H9 (cell line): Measurements from ENCODE around the gene SYCE3. TPM values are rescaled to one million over a fixed set of nuclear protein-coding genes. Genes with fewer than 3 reads are reported as not detected.

ENCODE experiments used
- DNase-seq: peaks from one replicate; pipeline ENCODE4 v3.0.0-alpha.2; 2017
- H2AFZ ChIP-seq: one replicate; pipeline ENCODE4 v1.6.1; 2013; ENCODE audit warnings: mild to moderate bottlenecking, low read length, control low read depth, moderate library complexity
- H2AK5ac ChIP-seq: 2 replicates; pipeline ENCODE4 v1.6.1; 2013; ENCODE audit warnings: low read length, control low read depth, mixed read lengths; ENCODE audit not compliant: insufficient read length
- H2BK120ac ChIP-seq: one replicate; pipeline ENCODE4 v1.6.1; 2013; ENCODE audit warnings: low read depth, mild to moderate bottlenecking, low read length, control low read depth, inconsistent platforms; ENCODE audit not compliant: poor library complexity, severe bottlenecking
- H2BK12ac ChIP-seq: 2 replicates; pipeline ENCODE4 v1.6.1; 2013; ENCODE audit warnings: low read length, control low read depth, mixed read lengths, low read depth; ENCODE audit not compliant: insufficient read length
- H2BK15ac ChIP-seq: 2 replicates; pipeline ENCODE4 v1.6.1; 2013; ENCODE audit warnings: low read depth, low read length, control low read depth
- H2BK20ac ChIP-seq: one replicate; pipeline ENCODE4 v1.6.1; 2013; ENCODE audit warnings: low read depth, mild to moderate bottlenecking, low read length, control low read depth, inconsistent platforms; ENCODE audit not compliant: poor library complexity, severe bottlenecking
- H2BK5ac ChIP-seq: 2 replicates; pipeline ENCODE4 v1.6.1; 2013; ENCODE audit warnings: low read length, control low read depth, mixed read lengths; ENCODE audit not compliant: insufficient read length
- H3K14ac ChIP-seq: 2 replicates; pipeline ENCODE4 v1.6.1; 2013; ENCODE audit warnings: low read length, control low read depth; ENCODE audit not compliant: insufficient read depth
- H3K18ac ChIP-seq: 2 replicates; pipeline ENCODE4 v1.6.1; 2013; ENCODE audit warnings: low read depth, mild to moderate bottlenecking, mixed read lengths, low read length, control low read depth; ENCODE audit not compliant: insufficient read length
- H3K23ac ChIP-seq: 2 replicates; pipeline ENCODE4 v1.6.1; 2013; ENCODE audit warnings: low read length, control low read depth, mixed read lengths, low read depth; ENCODE audit not compliant: insufficient read length
- H3K23me2 ChIP-seq: 2 replicates; pipeline ENCODE4 v1.6.1; 2013; ENCODE audit warnings: low read depth, mild to moderate bottlenecking, mixed read lengths, low read length, control low read depth; ENCODE audit not compliant: insufficient read length, poor library complexity, severe bottlenecking
- H3K27ac ChIP-seq: 2 replicates; pipeline ENCODE4 v1.5.1; 2013; ENCODE audit warnings: low read length, control low read depth, mixed read lengths, low read depth; ENCODE audit not compliant: insufficient read length
- H3K27me3 ChIP-seq: 2 replicates; pipeline ENCODE4 v1.6.1; 2013; ENCODE audit warnings: low read length, control low read depth, inconsistent platforms; ENCODE audit not compliant: insufficient read depth
- H3K4ac ChIP-seq: 2 replicates; pipeline ENCODE4 v1.6.1; 2013; ENCODE audit warnings: low read depth, mild to moderate bottlenecking, control low read depth, inconsistent platforms, low read length, moderate library complexity
- H3K4me1 ChIP-seq: 2 replicates; pipeline ENCODE4 v1.6.1; 2013; ENCODE audit warnings: low read length, control low read depth, inconsistent platforms; ENCODE audit not compliant: insufficient read depth
- H3K4me2 ChIP-seq: 2 replicates; pipeline ENCODE4 v1.6.1; 2013; ENCODE audit warnings: low read length, control low read depth, mixed read lengths; ENCODE audit not compliant: insufficient read length, insufficient read depth
- H3K56ac ChIP-seq: 2 replicates; pipeline ENCODE4 v1.6.1; 2013; ENCODE audit warnings: low read depth, mild to moderate bottlenecking, mixed read lengths, low read length, control low read depth; ENCODE audit not compliant: insufficient read length
- H3K79me1 ChIP-seq: 2 replicates; pipeline ENCODE4 v1.6.1; 2013; ENCODE audit warnings: low read depth, mild to moderate bottlenecking, moderate library complexity, low read length, control low read depth, inconsistent platforms; ENCODE audit not compliant: insufficient read depth, poor library complexity, severe bottlenecking
- H3K79me2 ChIP-seq: 2 replicates; pipeline ENCODE4 v1.6.1; 2013; ENCODE audit warnings: low read length, control low read depth, inconsistent platforms; ENCODE audit not compliant: insufficient read depth
- H3K9ac ChIP-seq: 2 replicates; pipeline ENCODE4 v1.6.1; 2013; ENCODE audit warnings: low read length, control low read depth, mixed read lengths; ENCODE audit not compliant: insufficient read length; ENCODE audit errors: extremely low read depth
- H3K9me3 ChIP-seq: one replicate; pipeline ENCODE4 v1.6.1; 2013; ENCODE audit warnings: low read depth, low read length, inconsistent platforms; ENCODE audit not compliant: control insufficient read depth
- H3T11ph ChIP-seq: one replicate; pipeline ENCODE4 v1.6.1; 2013; ENCODE audit warnings: mild to moderate bottlenecking, low read length, control low read depth, inconsistent platforms
- H4K20me1 ChIP-seq: one replicate; pipeline ENCODE4 v1.6.1; 2013; ENCODE audit not compliant: control insufficient read depth, insufficient read length, insufficient read depth
- H4K5ac ChIP-seq: 2 replicates; pipeline ENCODE4 v1.6.1; 2013; ENCODE audit warnings: low read depth, mild to moderate bottlenecking, mixed read lengths, low read length, control low read depth; ENCODE audit not compliant: insufficient read length
- H4K8ac ChIP-seq: replicated peaks from 2 replicates; pipeline ENCODE4 v1.6.1; 2013; ENCODE audit warnings: low read length, control low read depth, mixed read lengths, low read depth; ENCODE audit not compliant: insufficient read length
- H4K91ac ChIP-seq: 2 replicates; pipeline ENCODE4 v1.6.1; 2013; ENCODE audit warnings: low read depth, mild to moderate bottlenecking, moderate library complexity, mixed read lengths, low read length, control low read depth; ENCODE audit not compliant: insufficient read length
- H3K27ac Mint-ChIP-seq, 3 experiments: 2 replicates in 2 of 3; 3 replicates in 1 of 3; pipeline ENCODE4 v1.8.0; 2020 to 2021; ENCODE audit warnings: mixed read lengths in 3 of 3, mild to moderate bottlenecking in 1 of 3, moderate library complexity in 1 of 3
- H3K27me3 Mint-ChIP-seq: 2 replicates; pipeline ENCODE4 v1.8.0; 2021; ENCODE audit warnings: low read depth, mild to moderate bottlenecking, moderate library complexity, mixed read lengths
- H3K36me3 Mint-ChIP-seq, 3 experiments: 2 replicates in 2 of 3; 3 replicates in 1 of 3; pipeline ENCODE4 v1.8.0; 2020 to 2021; ENCODE audit warnings: low read depth in 3 of 3, mixed read lengths in 3 of 3; ENCODE audit not compliant: insufficient read depth in 1 of 3
- H3K4me1 Mint-ChIP-seq, 2 experiments: 2 replicates each; pipeline ENCODE4 v1.8.0; 2020; ENCODE audit warnings: mixed read lengths in 2 of 2
- H3K4me3 Mint-ChIP-seq, 2 experiments: 2 replicates in 1 of 2; 3 replicates in 1 of 2; pipeline ENCODE4 v1.8.0; 2020 to 2021; ENCODE audit warnings: mild to moderate bottlenecking in 2 of 2, mixed read lengths in 2 of 2, moderate library complexity in 1 of 2
- H3K9me3 Mint-ChIP-seq, 2 experiments: 2 replicates in 1 of 2; 3 replicates in 1 of 2; pipeline ENCODE4 v1.8.0; 2020; ENCODE audit warnings: mild to moderate bottlenecking in 2 of 2, mixed read lengths in 2 of 2, moderate library complexity in 1 of 2
- WGBS: extraction: QIAGEN DNeasy Blood & Tissue Kit; methylation state at CpG from one replicate; pipeline ENCODE4 v1.1.7; 2013; ENCODE audit warnings: missing lambda C conversion rate, low lambda C conversion rate, mixed read lengths; ENCODE audit not compliant: insufficient read length; ENCODE audit errors: extremely low coverage; 5-methylcytosine and 5-hydroxymethylcytosine counted together
- total RNA-seq: library from RNA; stranded (reverse); gene quantifications from 2 replicates; pipeline ENCODE4 v1.2.1, GENCODE V29; 2021
- TF ChIP-seq, protein P1 (sequence below): fragments of 200-600 bp; sonication (generic); conservative IDR thresholded peaks from 3 replicates; pipeline ENCODE4 v1.8.0; 2021; ENCODE audit warnings: antibody characterized with exemption, mild to moderate bottlenecking

SYCE3 gene
- total RNA-seq, 1 experiment from 2014 or later: 0.85 TPM

DNA sequence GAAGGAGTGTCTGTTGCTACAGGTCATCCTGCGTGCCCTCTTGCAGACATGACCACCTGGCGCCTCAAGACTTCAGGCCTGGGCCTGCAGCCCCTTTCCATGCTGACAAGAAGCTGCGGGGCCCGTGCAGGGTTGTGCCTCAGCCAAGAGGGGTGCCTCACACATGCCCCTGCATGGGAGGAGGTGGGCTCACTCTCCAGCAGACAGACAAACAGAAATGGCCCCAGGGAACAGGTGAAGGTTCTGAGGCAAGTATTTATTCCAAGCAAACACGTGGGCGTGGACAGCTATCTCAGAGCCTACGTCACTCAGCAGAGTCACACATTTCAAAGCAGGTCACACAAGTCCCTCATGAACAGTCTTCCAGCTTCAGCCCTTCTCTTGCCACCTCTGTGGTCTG, 5.9 kb upstream of the SYCE3 start:
- Mint-ChIP-seq H3K27me3 (peaks cover 9% of the 10 kb centered on the region), H3K4me3 (no peak overlapping the region), H3K27ac (no peak overlapping the region), H3K36me3 (peaks cover 13 to 58% (median 50%) of the 10 kb centered on the region in 3 experiments; a peak in 6 of 7 replicates), H3K4me1 (peaks cover under 1% of the 10 kb centered on the region in 2 experiments; a peak in 2 of 4 replicates), H3K9me3 (no peaks in the 10 kb centered on the region)
- Histone ChIP-seq H3K23me2 (no peaks in the 10 kb centered on the region), H3K4me2 (no peak overlapping the region), H3K79me1 (no peaks in the 10 kb centered on the region), H3K27me3 (no peaks in the 10 kb centered on the region), H4K8ac (no peak overlapping the region), H2BK120ac (no peak overlapping the region), H3K4me1 (no peaks in the 10 kb centered on the region), H2BK20ac (no peak overlapping the region), H2BK12ac (no peak overlapping the region), H3K23ac (no peak overlapping the region), H2AK5ac (no peak overlapping the region), H3K4ac (no peak overlapping the region), H3K27ac (no peak overlapping the region), H3K18ac (no peak overlapping the region), H3K56ac (no peak overlapping the region), H3K9ac (no peak overlapping the region), H4K91ac (no peak overlapping the region), H2BK5ac (no peak overlapping the region), H3K9me3 (no peaks in the 10 kb centered on the region), H3T11ph (no peak overlapping the region), H2AFZ (no peak overlapping the region), H4K20me1 (no peaks in the 10 kb centered on the region), H3K79me2 (no peaks in the 10 kb centered on the region), H4K5ac (no peak overlapping the region), H2BK15ac (no peak overlapping the region), H3K14ac (no peak overlapping the region)
- TF ChIP-seq, protein P1, sequence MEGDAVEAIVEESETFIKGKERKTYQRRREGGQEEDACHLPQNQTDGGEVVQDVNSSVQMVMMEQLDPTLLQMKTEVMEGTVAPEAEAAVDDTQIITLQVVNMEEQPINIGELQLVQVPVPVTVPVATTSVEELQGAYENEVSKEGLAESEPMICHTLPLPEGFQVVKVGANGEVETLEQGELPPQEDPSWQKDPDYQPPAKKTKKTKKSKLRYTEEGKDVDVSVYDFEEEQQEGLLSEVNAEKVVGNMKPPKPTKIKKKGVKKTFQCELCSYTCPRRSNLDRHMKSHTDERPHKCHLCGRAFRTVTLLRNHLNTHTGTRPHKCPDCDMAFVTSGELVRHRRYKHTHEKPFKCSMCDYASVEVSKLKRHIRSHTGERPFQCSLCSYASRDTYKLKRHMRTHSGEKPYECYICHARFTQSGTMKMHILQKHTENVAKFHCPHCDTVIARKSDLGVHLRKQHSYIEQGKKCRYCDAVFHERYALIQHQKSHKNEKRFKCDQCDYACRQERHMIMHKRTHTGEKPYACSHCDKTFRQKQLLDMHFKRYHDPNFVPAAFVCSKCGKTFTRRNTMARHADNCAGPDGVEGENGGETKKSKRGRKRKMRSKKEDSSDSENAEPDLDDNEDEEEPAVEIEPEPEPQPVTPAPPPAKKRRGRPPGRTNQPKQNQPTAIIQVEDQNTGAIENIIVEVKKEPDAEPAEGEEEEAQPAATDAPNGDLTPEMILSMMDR: no peak
- WGBS: no CpG with 5 or more reads among the region's 7 CpGs
- DNase-seq: no peak
